ENCODE results near the gene DCAF4. TPM values are rescaled to one million over a fixed set of nuclear protein-coding genes. Genes with fewer than 3 reads are reported as not detected.
"Not testable (repeated sequence)": the region's sequence is repeated elsewhere in the genome, so short reads cannot be mapped to it uniquely, and the experiment has no call there.

Gene DCAF4
- total RNA-seq, 1 donor from 2014 or later, result 20.4 TPM

DNA sequence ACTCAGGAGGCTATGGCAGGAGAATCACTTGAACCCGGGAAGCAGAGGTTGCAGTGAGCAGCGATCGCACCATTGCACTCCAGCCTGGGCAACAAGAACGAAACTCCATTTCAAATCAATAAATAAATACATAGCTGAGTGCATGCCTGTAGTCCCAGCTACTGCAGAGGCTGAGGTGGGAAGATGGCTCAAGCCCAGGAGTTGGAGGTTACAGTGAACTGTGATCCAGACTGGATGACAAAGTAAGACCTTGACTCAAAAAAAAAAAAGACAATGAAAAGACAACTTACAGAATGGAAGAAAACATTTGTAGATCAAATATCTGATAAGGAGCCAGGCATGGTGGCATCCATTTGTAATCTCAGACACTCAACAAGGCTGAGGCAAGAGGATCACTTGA lies 73.1 kb downstream of the DCAF4 start:
- peaks cover 6% of the 10 kb centered on the region for H3K4me1 Mint-ChIP-seq (ENCODE audit: low read depth)
- no peaks in the 10 kb centered on the region for H3K9me3 Mint-ChIP-seq
- peaks cover 27% of the 10 kb centered on the region for H3K36me3 Mint-ChIP-seq (ENCODE audit: low read depth)
- intact Hi-C loops (cut with micrococcal nuclease), result no loop called here
- DNase-seq (ENCODE audit: low spot score), result no peak
- no peak overlapping the region for H3K4me3 Mint-ChIP-seq
- H3K27me3 Mint-ChIP-seq (ENCODE audit: insufficient read depth), result no peaks in the 10 kb centered on the region
- H3K27ac Mint-ChIP-seq, result no peak overlapping the region

DNA sequence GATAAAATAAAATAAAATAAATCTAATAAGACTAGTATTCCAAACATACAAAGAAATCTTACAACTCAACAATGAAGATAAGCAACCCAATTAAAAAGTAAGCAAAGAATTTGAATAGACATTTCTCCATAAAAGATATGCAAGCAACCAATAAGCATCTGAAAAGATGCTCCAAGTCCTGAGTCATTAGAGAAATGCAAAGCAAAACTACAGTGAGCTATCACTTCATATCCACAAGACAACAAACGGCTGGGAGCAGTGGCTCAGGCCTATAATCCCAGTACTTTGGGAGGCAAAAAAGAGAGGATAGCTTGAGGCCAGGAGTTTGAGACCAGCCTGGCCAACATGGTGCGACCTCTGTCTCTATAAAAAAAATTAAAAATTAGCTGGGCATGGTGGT lies 73.8 kb downstream of the DCAF4 start:
- Mint-ChIP-seq H3K9me3 (no peaks in the 10 kb centered on the region), H3K36me3 (ENCODE audit: low read depth) (peaks cover 24% of the 10 kb centered on the region), H3K4me1 (ENCODE audit: low read depth) (peaks cover 6% of the 10 kb centered on the region), H3K4me3 (no peak overlapping the region), H3K27me3 (ENCODE audit: insufficient read depth) (no peaks in the 10 kb centered on the region), H3K27ac (no peak overlapping the region)
- intact Hi-C loops (cut with micrococcal nuclease), result no loop called here
- no peak for DNase-seq (ENCODE audit: low spot score)

DNA sequence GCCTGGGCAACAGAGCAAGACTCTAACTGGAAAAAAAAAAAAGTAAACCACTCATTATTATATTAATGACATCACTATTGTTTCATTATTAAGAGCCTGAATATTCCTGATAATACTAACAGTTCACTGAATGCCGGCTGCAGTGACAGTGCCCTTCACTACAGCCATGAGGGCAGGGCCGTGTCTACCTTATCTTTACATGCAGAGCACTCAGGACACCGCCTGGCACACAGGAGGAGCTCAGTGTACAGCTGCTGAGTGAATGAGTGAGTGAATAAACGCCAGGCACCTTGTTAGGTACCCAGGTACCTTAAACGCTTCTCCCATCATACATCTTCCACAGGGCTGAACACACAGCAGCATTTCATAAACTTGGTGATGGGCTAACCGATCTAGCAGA lies 77.4 kb downstream of the DCAF4 start:
- DNase-seq (ENCODE audit: low spot score), result no peak
- intact Hi-C loops (cut with micrococcal nuclease), result no loop called here
- Mint-ChIP-seq H3K27ac (no peak overlapping the region), H3K27me3 (ENCODE audit: insufficient read depth) (no peaks in the 10 kb centered on the region), H3K4me3 (no peak overlapping the region), H3K4me1 (ENCODE audit: low read depth) (peaks cover 6% of the 10 kb centered on the region), H3K36me3 (ENCODE audit: low read depth) (peaks cover 13% of the 10 kb centered on the region), H3K9me3 (no peaks in the 10 kb centered on the region)

DNA sequence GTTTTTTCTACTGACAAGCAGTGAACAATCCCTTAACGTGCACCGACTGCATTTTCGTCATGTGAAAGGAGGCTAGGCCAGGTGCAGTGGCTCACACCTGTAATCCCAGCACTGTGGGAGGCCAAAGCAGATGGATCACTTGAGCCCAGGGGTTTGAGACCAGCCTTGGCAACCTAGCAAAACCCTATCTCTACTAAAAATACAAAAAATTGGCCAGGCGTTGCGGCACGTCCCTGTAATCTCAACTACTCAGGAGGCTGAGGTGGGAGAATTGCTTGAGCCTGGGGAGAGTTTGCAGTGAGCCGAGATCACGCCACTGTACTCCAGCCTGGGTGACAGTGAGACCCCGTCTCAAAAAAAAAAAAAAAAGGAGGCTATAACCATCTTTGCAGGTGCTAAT lies 78.4 kb downstream of the DCAF4 start:
- H3K4me1 Mint-ChIP-seq (ENCODE audit: low read depth); H3K9me3 Mint-ChIP-seq; intact Hi-C loops (cut with micrococcal nuclease); H3K27ac Mint-ChIP-seq; H3K27me3 Mint-ChIP-seq (ENCODE audit: insufficient read depth); DNase-seq (ENCODE audit: low spot score); H3K4me3 Mint-ChIP-seq: not testable (repeated sequence)
- peaks cover 18% of the 10 kb centered on the region for H3K36me3 Mint-ChIP-seq (ENCODE audit: low read depth)

DNA sequence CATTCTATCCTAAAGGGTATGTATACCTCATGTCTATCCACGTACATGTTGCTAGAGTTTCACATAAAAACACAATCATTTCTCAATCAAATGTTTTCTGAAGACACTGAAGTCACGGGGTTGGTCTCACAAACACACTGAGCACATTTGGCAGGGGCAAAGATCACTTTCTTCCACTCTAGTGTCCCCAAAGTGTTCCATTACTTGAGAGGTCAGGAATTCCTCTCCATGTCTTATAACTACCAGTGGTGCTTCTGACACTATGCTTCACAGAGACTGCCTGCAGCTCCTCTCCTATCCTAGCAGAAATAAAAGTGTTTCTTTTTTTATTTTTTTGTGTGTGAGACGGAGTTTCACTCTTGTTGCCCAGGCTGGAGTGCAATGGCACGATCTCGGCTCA lies 81.6 kb downstream of the DCAF4 start:
- Mint-ChIP-seq H3K4me3 (no peak overlapping the region), H3K27ac (no peak overlapping the region), H3K9me3 (peaks cover 4% of the 10 kb centered on the region), H3K4me1 (ENCODE audit: low read depth) (peaks cover 2% of the 10 kb centered on the region), H3K27me3 (ENCODE audit: insufficient read depth) (no peaks in the 10 kb centered on the region), H3K36me3 (ENCODE audit: low read depth) (peaks cover 19% of the 10 kb centered on the region)
- intact Hi-C loops (cut with micrococcal nuclease), result no loop called here
- no peak for DNase-seq (ENCODE audit: low spot score)

GRCh38 chr14:73008501-73008900 lies 82.2 kb downstream of the DCAF4 start:
- Mint-ChIP-seq H3K9me3 (peaks cover 4% of the 10 kb centered on the region), H3K4me3 (no peak overlapping the region), H3K36me3 (ENCODE audit: low read depth) (peaks cover 20% of the 10 kb centered on the region), H3K27ac (no peak overlapping the region), H3K4me1 (ENCODE audit: low read depth) (peaks cover 5% of the 10 kb centered on the region), H3K27me3 (ENCODE audit: insufficient read depth) (no peaks in the 10 kb centered on the region)
- DNase-seq (ENCODE audit: low spot score), result no peak
- intact Hi-C loops (cut with micrococcal nuclease), result no loop called here

Other genes starting within 250 kb of the DCAF4 start
- gene DPF3, start 32.4 kb upstream of the DCAF4 start, total RNA-seq, result 2.8 and 4.3 TPM in 2 replicates
- 7.1 and 7.6 TPM in 2 replicates for gene ZFYVE1, start 100.6 kb downstream of the DCAF4 start, total RNA-seq
- 128 and 129 TPM in 2 replicates for gene RBM25, start 132.1 kb downstream of the DCAF4 start, total RNA-seq
- 41.1 and 41.9 TPM in 2 replicates for gene PSEN1, start 210.0 kb downstream of the DCAF4 start, total RNA-seq

Data from activated T-helper 1 cell treated with anti-CD3 and anti-CD28 coated beads, Interleukin-12 subunit alpha, Interleukin-12 subunit beta, Interleukin-2, Interleukin-4 antibody, amounts not matched to agents 30 ng/mL and 10 ng/mL and 1 ng/mL, durations not matched to agents 14 hours and 24 hours and 36 hours (primary cell).